DND-41 (cell line): ENCODE data around the gene WDR7.

ENCODE experiments used
- CTCF ChIP-seq: IDR thresholded peaks from 2 replicates; pipeline ENCODE4 v1.5.1; 2012; ENCODE audit warnings: borderline replicate concordance, low read length, moderate library complexity, mild to moderate bottlenecking; ENCODE audit not compliant: poor library complexity, severe bottlenecking; ENCODE audit errors: extremely low read depth
- EZH2 ChIP-seq: IDR thresholded peaks from 3 replicates; pipeline ENCODE4 v1.6.1; 2012; ENCODE audit warnings: borderline replicate concordance, low read depth, mild to moderate bottlenecking, moderate library complexity, low read length, inconsistent platforms; ENCODE audit not compliant: severe bottlenecking

DNA sequence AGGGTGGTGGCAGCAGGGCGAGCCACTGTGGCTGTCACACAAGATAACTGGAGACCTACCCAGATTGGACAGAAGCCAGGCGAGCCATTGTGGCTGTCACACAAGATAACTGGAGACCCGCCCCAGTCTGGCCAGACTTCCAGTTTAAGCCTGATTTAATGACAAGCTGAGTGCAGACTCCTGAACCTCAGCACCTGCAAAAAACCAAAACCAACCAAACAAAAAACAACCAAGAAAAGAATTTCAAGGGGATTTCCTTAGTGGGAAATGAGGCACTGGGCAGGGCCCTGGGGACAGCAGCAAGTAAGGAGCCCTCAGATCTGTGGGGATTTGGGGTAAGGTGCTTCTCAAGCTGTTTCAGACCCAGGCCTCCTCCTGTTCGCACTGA lies 400.5 kb downstream of the WDR7 start:
- TF ChIP-seq EZH2 (no peak), CTCF (no peak)
